ENCODE results near the gene ADRB2. TPM values are rescaled to one million over a fixed set of nuclear protein-coding genes. Genes with fewer than 3 reads are reported as not detected.

ADRB2 gene
- total RNA-seq, 1 experiment from 2014 or later: 0.25 TPM

GRCh38 chr5:148794275-148794674, 32.1 kb upstream of the ADRB2 start:
- ChIA-PET CTCF (interaction anchor here (1.7 kb wide), 1 partner anchor 26 kb away, joined by 5 read pairs; no protein-coding TSS in a partner anchor), POLR2A (no interaction called here), RAD21 (ENCODE audit: low non-redundant PET in 1 of 2, low total read pairs in 2 of 2, uncharacterized antibody in 2 of 2, unreplicated experiment in 2 of 2) (no interaction called here)
- DNase-seq (ENCODE audit: low read depth, low spot score): no peak
- H3K9me2 ChIP-seq (ENCODE audit: insufficient read depth): no peaks in the 10 kb centered on the region
- TF ChIP-seq SIN3A (IDR thresholded peaks at IDR 0.05; ENCODE audit: low read depth): no peak
- TF ChIP-seq JUND (IDR thresholded peaks at IDR 0.05): no peak
- no peak for TF ChIP-seq TCF7L2 (IDR thresholded peaks at IDR 0.05; ENCODE audit: borderline replicate concordance, extremely low read depth, insufficient read depth, insufficient read length)
- no peak for TF ChIP-seq SP1 (IDR thresholded peaks at IDR 0.05; ENCODE audit: low read depth)
- TF ChIP-seq CEBPB (IDR thresholded peaks at IDR 0.05; ENCODE audit: low read depth): no peak
- no peak for TF ChIP-seq ZNF274 (IDR thresholded peaks at IDR 0.05; ENCODE audit: low read depth, low read length)
- no peak for TF ChIP-seq ZFX (IDR thresholded peaks at IDR 0.05)
- TF ChIP-seq MAX (IDR thresholded peaks at IDR 0.05): no peak
- no peak for TF ChIP-seq POLR2AphosphoS5 (IDR thresholded peaks at IDR 0.05; ENCODE audit: low read depth, low read length)
- no peak for TF ChIP-seq ATF3 (IDR thresholded peaks at IDR 0.05)
- TF ChIP-seq ELF1 (IDR thresholded peaks at IDR 0.05; ENCODE audit: borderline replicate concordance, low read depth): no peak
- TF ChIP-seq RAD21 (IDR thresholded peaks at IDR 0.05; ENCODE audit: low read depth): no peak
- TF ChIP-seq ZBTB33 (IDR thresholded peaks at IDR 0.05; ENCODE audit: extremely low read depth, insufficient replicate concordance, low read length): no peak
- no peak for TF ChIP-seq CBX3 (IDR thresholded peaks at IDR 0.05; ENCODE audit: low read depth)
- no peak for TF ChIP-seq EZH2phosphoT487 (IDR thresholded peaks at IDR 0.05; ENCODE audit: borderline replicate concordance)
- intact Hi-C loops (cut with micrococcal nuclease): no loop called here
- H3K4me1 ChIP-seq (ENCODE audit: control insufficient read depth in 1 of 2, insufficient read depth in 2 of 2, low read length in 2 of 2): peaks cover 0 to 14% of the 10 kb centered on the region in 2 experiments; a peak in 1 of 4 replicates
- no peaks in the 10 kb centered on the region for H3K9me3 ChIP-seq (ENCODE audit: control insufficient read depth in 1 of 2, insufficient read depth in 1 of 2, low read depth in 1 of 2, low read length in 2 of 2)
- H2AFZ ChIP-seq (ENCODE audit: low read depth, low read length, poor library complexity, severe bottlenecking): no peak overlapping the region
- BruUV-seq (replicated peaks): no TSS peak
- H3K27me3 ChIP-seq (ENCODE audit: insufficient read depth, low read length): no peaks in the 10 kb centered on the region
- no peak overlapping the region for H3K9ac ChIP-seq (ENCODE audit: low read length)
- no peaks in the 10 kb centered on the region for H4K20me1 ChIP-seq (ENCODE audit: insufficient read depth)
- no peak overlapping the region for H3K4me3 ChIP-seq (replicated peaks in 1 of 2; ENCODE audit: low read depth in 1 of 2, low read length in 2 of 2)
- ATAC-seq: no peak
- H3K36me3 ChIP-seq (ENCODE audit: control insufficient read depth in 1 of 2, insufficient read depth in 2 of 2, low read length in 2 of 2): no peaks in the 10 kb centered on the region
- no peak overlapping the region for H3K4me2 ChIP-seq (ENCODE audit: low read length)
- no peak overlapping the region for H3K27ac ChIP-seq (ENCODE audit: low read depth, low read length)
- H3K79me2 ChIP-seq (ENCODE audit: insufficient read depth, low read length): no peaks in the 10 kb centered on the region

Measured in HCT116 (cell line).